HG03575 (cell line): ENCODE data around the gene CUX1.
"Not testable (repeated sequence)": the region's sequence is repeated elsewhere in the genome, so short reads cannot be mapped to it uniquely, and the experiment has no call there.

Experiments
- ATAC-seq: cut with Tn5 transposase; IDR thresholded peaks from one replicate; pipeline ENCODE4 v1.9.1; 2021; ENCODE audit not compliant: unreplicated experiment, insufficient number of reproducible peaks, low FRiP score; ENCODE audit errors: extremely low read depth

The CUX1 gene

GRCh38 chr7:101846800-101847538, 29.5 kb downstream of the CUX1 start:
- ATAC-seq = no peak

- ATAC-seq = no peak
Observed at GRCh38 chr7:101848208-101848951, 31.0 kb downstream of the CUX1 start.

- ATAC-seq = not testable (repeated sequence)
Observed at GRCh38 chr7:101849314-101849713, 31.9 kb downstream of the CUX1 start.

- not testable (repeated sequence) for ATAC-seq
Observed at GRCh38 chr7:101852364-101852763, 34.9 kb downstream of the CUX1 start.

- no peak for ATAC-seq
Observed at GRCh38 chr7:101853684-101854083, 36.3 kb downstream of the CUX1 start.

GRCh38 chr7:101854084-101854865, 36.8 kb downstream of the CUX1 start:
- no peak for ATAC-seq

- ATAC-seq = peak; percentile 51
Observed at GRCh38 chr7:101856473-101857357, 39.3 kb downstream of the CUX1 start.

GRCh38 chr7:101857358-101857811, 40.0 kb downstream of the CUX1 start:
- ATAC-seq = peak; percentile 16

- no peak for ATAC-seq
Observed at GRCh38 chr7:101858437-101859385, 41.3 kb downstream of the CUX1 start.

- no peak for ATAC-seq
Observed at GRCh38 chr7:101859411-101860106, 42.1 kb downstream of the CUX1 start.

GRCh38 chr7:101860316-101861217, 43.1 kb downstream of the CUX1 start:
- ATAC-seq = no peak

GRCh38 chr7:101861218-101861775, 43.9 kb downstream of the CUX1 start:
- no peak for ATAC-seq

GRCh38 chr7:101862280-101863220, 45.1 kb downstream of the CUX1 start:
- ATAC-seq = no peak

- ATAC-seq = no peak
Observed at GRCh38 chr7:101863598-101863997, 46.2 kb downstream of the CUX1 start.

GRCh38 chr7:101864039-101864438, 46.6 kb downstream of the CUX1 start:
- ATAC-seq = no peak
